Measurements from ENCODE around the gene ATP2A1.

DNA sequence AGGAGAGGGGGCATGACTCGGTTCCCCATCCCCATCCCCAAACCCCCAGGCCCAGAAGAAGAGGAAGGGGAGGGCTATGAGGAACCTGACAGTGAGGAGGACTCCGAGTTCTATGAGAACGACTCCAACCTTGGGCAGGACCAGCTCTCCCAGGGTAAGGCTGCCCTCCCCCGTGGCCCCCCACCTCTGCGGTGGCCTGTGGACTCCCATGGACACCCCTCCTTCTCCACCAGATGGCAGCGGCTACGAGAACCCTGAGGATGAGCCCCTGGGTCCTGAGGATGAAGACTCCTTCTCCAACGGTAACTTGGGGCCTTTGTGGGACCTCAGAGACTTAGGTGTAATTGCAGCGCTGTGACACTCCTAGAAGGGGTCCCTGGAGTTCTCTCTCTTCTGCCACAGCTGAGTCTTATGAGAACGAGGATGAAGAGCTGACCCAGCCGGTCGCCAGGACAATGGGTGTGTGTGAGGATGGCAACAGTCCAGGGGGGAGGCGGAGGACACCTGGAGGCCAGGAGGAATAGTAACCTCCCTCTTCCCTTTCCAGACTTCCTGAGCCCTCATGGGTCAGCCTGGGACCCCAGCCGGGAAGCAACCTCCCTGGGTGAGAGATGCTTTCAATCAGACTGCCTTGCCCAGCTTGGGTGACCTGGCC lies 59.1 kb downstream of the ATP2A1 start:
- TF ChIP-seq, protein P1, sequence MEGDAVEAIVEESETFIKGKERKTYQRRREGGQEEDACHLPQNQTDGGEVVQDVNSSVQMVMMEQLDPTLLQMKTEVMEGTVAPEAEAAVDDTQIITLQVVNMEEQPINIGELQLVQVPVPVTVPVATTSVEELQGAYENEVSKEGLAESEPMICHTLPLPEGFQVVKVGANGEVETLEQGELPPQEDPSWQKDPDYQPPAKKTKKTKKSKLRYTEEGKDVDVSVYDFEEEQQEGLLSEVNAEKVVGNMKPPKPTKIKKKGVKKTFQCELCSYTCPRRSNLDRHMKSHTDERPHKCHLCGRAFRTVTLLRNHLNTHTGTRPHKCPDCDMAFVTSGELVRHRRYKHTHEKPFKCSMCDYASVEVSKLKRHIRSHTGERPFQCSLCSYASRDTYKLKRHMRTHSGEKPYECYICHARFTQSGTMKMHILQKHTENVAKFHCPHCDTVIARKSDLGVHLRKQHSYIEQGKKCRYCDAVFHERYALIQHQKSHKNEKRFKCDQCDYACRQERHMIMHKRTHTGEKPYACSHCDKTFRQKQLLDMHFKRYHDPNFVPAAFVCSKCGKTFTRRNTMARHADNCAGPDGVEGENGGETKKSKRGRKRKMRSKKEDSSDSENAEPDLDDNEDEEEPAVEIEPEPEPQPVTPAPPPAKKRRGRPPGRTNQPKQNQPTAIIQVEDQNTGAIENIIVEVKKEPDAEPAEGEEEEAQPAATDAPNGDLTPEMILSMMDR (optimal IDR thresholded peaks at IDR 0.05 in 1 of 3, IDR thresholded peaks at IDR 0.05 in 1 of 3, conservative IDR thresholded peaks at IDR 0.05 in 1 of 3; ENCODE audit: extremely low read depth in 1 of 3, insufficient read depth in 2 of 3, low read length in 3 of 3), result no peak
- TF ChIP-seq EZH2 (IDR thresholded peaks at IDR 0.05; ENCODE audit: low read length), result no peak
